C4-2B (cell line): ENCODE measurements around the gene RSRC1.

Source experiments
- CTCF ChIP-seq: fragments of 450-650 bp; conservative IDR thresholded peaks from 2 replicates; pipeline ENCODE4 v1.5.1; 2017; ENCODE audit warnings: mild to moderate bottlenecking
- ZFX ChIP-seq: fragments of 450-650 bp; IDR thresholded peaks from 2 replicates; pipeline ENCODE4 v1.6.1; 2017

GRCh38 chr3:158079599-158079998, 30.3 kb upstream of the RSRC1 start:
- no peak for TF ChIP-seq CTCF
- TF ChIP-seq ZFX: no peak
